PC-9 (cell line): ENCODE data around the gene NME7.

ENCODE experiments used
- EZH2 ChIP-seq: fragments of 200-600 bp; sonication (generic); IDR thresholded peaks from 2 replicates; pipeline ENCODE4 v1.8.0; 2017; ENCODE audit warnings: antibody characterized with exemption, low read depth
- TF ChIP-seq, protein P1 (sequence below): fragments of 200-600 bp; sonication (generic); conservative IDR thresholded peaks from 2 replicates; pipeline ENCODE4 v1.6.1; 2017; ENCODE audit warnings: mixed run types, antibody characterized with exemption, mild to moderate bottlenecking, moderate library complexity

GRCh38 chr1:169110689-169111447 lies 256.7 kb downstream of the NME7 start:
- TF ChIP-seq, protein P1, sequence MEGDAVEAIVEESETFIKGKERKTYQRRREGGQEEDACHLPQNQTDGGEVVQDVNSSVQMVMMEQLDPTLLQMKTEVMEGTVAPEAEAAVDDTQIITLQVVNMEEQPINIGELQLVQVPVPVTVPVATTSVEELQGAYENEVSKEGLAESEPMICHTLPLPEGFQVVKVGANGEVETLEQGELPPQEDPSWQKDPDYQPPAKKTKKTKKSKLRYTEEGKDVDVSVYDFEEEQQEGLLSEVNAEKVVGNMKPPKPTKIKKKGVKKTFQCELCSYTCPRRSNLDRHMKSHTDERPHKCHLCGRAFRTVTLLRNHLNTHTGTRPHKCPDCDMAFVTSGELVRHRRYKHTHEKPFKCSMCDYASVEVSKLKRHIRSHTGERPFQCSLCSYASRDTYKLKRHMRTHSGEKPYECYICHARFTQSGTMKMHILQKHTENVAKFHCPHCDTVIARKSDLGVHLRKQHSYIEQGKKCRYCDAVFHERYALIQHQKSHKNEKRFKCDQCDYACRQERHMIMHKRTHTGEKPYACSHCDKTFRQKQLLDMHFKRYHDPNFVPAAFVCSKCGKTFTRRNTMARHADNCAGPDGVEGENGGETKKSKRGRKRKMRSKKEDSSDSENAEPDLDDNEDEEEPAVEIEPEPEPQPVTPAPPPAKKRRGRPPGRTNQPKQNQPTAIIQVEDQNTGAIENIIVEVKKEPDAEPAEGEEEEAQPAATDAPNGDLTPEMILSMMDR, result no peak
- no peak for TF ChIP-seq EZH2
